Liver (tissue), 3 donors: Measurements from ENCODE around the gene FZD4.
"Not testable (repeated sequence)": the region's sequence is repeated elsewhere in the genome, so short reads cannot be mapped to it uniquely, and the experiment has no call there.

Experiments used
- CTCF ChIP-seq: fragments of 150-350 bp; IDR thresholded peaks from 2 replicates; pipeline ENCODE4 v1.5.1; 2017; ENCODE audit warnings: improper control_type of control experiment, low read depth, low read length; ENCODE audit not compliant: missing input control
- EGR1 ChIP-seq, 2 donors: IDR thresholded peaks; 2 replicates each; pipeline ENCODE4 v1.6.1; 2016 to 2018; ENCODE audit warnings: antibody characterized with exemption in 2 of 2, low read depth in 2 of 2
- FOXA1 ChIP-seq: IDR thresholded peaks from 2 replicates; pipeline ENCODE4 v1.6.1; 2016; ENCODE audit warnings: antibody characterized with exemption
- GABPA ChIP-seq, 2 donors: IDR thresholded peaks in 1 of 2; conservative IDR thresholded peaks in 1 of 2; 2 replicates each; pipeline ENCODE4 v1.6.1; 2016; ENCODE audit warnings: antibody characterized with exemption in 2 of 2, mild to moderate bottlenecking in 1 of 2, moderate library complexity in 1 of 2
- HNF4A ChIP-seq, 2 donors: conservative IDR thresholded peaks; 2 replicates each; pipeline ENCODE4 v1.6.1; 2016; ENCODE audit warnings: antibody characterized with exemption in 2 of 2, mild to moderate bottlenecking in 2 of 2
- MAX ChIP-seq: IDR thresholded peaks from 2 replicates; pipeline ENCODE4 v1.6.1; 2016; ENCODE audit warnings: antibody characterized with exemption
- RAD21 ChIP-seq, 2 donors: IDR thresholded peaks; 2 replicates each; pipeline ENCODE4 v1.6.1; 2016; ENCODE audit warnings: antibody characterized with exemption in 2 of 2, mild to moderate bottlenecking in 2 of 2
- RXRA ChIP-seq, 2 donors: IDR thresholded peaks; 2 replicates each; pipeline ENCODE4 v1.6.1; 2017 to 2018; ENCODE audit warnings: antibody characterized with exemption in 2 of 2, mild to moderate bottlenecking in 1 of 2
- SP1 ChIP-seq: IDR thresholded peaks from 2 replicates; pipeline ENCODE4 v1.6.1; 2018; ENCODE audit warnings: antibody characterized with exemption, mild to moderate bottlenecking
- TAF1 ChIP-seq: conservative IDR thresholded peaks from 2 replicates; pipeline ENCODE4 v1.6.1; 2016; ENCODE audit warnings: antibody characterized with exemption, mild to moderate bottlenecking
- ZBTB33 ChIP-seq: IDR thresholded peaks from 2 replicates; pipeline ENCODE4 v1.6.1; 2016; ENCODE audit warnings: antibody characterized with exemption
- TF ChIP-seq, protein P1 (sequence below): IDR thresholded peaks from 2 replicates; pipeline ENCODE4 v1.6.1; 2016; ENCODE audit warnings: antibody characterized with exemption, mild to moderate bottlenecking
- donor health status: healthy.
- donor health status: healthy.

DNA sequence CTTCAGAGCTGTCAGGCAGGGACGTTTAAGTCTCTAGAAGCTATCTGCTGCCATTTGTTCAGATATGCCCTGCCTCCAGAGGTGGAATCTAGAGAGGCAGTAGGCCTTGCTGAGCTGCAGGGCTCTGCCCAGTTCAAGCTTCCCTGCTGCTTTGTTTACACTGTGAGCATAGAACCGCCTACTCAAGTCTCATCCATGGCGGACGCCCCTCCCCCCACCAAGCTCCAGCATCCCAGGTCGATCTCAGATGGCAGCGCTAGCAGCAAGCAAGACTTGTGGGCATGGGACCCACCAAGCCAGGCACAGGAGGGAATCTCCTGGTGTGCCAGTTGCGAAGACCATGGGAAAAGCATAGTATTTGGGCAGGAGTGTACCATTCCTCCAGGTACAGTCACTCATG, 12.4 kb upstream of the FZD4 start:
- not testable (repeated sequence) for TF ChIP-seq CTCF; ZBTB33; MAX; TAF1; FOXA1; HNF4A (conservative IDR thresholded peaks at IDR 0.05); GABPA (IDR thresholded peaks at IDR 0.05 in 1 of 2, conservative IDR thresholded peaks at IDR 0.05 in 1 of 2); RAD21 (IDR thresholded peaks at IDR 0.05); SP1; EGR1 (IDR thresholded peaks at IDR 0.05; ENCODE audit: low read depth in 2 of 2); RXRA (IDR thresholded peaks at IDR 0.05)
- TF ChIP-seq, protein P1, sequence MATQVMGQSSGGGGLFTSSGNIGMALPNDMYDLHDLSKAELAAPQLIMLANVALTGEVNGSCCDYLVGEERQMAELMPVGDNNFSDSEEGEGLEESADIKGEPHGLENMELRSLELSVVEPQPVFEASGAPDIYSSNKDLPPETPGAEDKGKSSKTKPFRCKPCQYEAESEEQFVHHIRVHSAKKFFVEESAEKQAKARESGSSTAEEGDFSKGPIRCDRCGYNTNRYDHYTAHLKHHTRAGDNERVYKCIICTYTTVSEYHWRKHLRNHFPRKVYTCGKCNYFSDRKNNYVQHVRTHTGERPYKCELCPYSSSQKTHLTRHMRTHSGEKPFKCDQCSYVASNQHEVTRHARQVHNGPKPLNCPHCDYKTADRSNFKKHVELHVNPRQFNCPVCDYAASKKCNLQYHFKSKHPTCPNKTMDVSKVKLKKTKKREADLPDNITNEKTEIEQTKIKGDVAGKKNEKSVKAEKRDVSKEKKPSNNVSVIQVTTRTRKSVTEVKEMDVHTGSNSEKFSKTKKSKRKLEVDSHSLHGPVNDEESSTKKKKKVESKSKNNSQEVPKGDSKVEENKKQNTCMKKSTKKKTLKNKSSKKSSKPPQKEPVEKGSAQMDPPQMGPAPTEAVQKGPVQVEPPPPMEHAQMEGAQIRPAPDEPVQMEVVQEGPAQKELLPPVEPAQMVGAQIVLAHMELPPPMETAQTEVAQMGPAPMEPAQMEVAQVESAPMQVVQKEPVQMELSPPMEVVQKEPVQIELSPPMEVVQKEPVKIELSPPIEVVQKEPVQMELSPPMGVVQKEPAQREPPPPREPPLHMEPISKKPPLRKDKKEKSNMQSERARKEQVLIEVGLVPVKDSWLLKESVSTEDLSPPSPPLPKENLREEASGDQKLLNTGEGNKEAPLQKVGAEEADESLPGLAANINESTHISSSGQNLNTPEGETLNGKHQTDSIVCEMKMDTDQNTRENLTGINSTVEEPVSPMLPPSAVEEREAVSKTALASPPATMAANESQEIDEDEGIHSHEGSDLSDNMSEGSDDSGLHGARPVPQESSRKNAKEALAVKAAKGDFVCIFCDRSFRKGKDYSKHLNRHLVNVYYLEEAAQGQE: not testable (repeated sequence)
